Heart left ventricle (tissue), 13 donors: Measurements from ENCODE around the gene CCSER1.

Experiments used
- POLR2A ChIP-seq, 2 donors: fragments of 450-650 bp; IDR thresholded peaks; one replicate each; pipeline ENCODE4 v1.6.1; 2017; ENCODE audit warnings: antibody characterized with exemption in 2 of 2, mild to moderate bottlenecking in 2 of 2, moderate library complexity in 2 of 2
- TF ChIP-seq, protein P1 (sequence below), 12 donors: fragments of 200-600 bp; sonication (generic) in 4 of 12; IDR thresholded peaks; one replicate each; pipeline versions ENCODE4 v1.5.0 to v1.8.0; 2018 to 2022; ENCODE audit warnings: antibody characterized with exemption in 12 of 12, mild to moderate bottlenecking in 5 of 12
- donor health status: ischemic (EF 13 %, LVEDD 7.1; RV severe dilation, severe dysfunction).
- donor health status: DM: no; HTN: yes; CAD: no.
- donor health status: DM: no; HTN: no; CAD: no.
- donor health status: ischemic (EF 25% LVEDD 6.9; RV normal size, moderate dysfunction).
- donor health status: ischemic (EF 25% LVEDD 5.7; RV mildly dilated, moderate dysfunction).
- donor health status: ischemic (EF 35%, LVEDD 5.7; RV mildly dilated, moderate dysfunction).
- donor health status: nonischemic (EF 11% LVEDD 7.7; RV severe dilation, severe dysfunction).
- donor health status: DM: yes; HTN: yes; CAD: no.
- donor health status: PGD.
- donor health status: ischemic (EF 29% LVEDD 5.4; RV normal size, mild dysfunction).
- donor health status: nonischemic (EF 23%, LVEDD 6.1; RV moderate dilation, normal function).

DNA sequence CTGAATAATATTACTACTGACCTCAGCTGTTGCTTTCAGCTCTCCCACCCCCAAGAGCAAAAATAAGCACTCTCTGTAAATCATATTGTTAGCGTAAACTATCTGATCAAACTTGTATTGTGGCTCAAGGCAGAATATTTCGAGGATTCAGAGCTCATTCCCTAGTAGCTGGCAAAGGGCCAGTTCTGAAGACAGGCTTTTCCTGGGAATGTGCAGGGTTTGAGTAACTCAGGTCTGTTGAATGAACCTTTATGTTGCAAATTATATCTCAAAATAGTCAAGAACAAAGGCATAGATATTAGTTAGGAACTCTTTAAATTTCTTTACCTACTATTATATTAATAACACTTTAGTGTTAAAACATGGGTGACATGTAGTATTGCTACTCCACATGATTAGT, 454.9 kb downstream of the CCSER1 start:
- TF ChIP-seq, protein P1, sequence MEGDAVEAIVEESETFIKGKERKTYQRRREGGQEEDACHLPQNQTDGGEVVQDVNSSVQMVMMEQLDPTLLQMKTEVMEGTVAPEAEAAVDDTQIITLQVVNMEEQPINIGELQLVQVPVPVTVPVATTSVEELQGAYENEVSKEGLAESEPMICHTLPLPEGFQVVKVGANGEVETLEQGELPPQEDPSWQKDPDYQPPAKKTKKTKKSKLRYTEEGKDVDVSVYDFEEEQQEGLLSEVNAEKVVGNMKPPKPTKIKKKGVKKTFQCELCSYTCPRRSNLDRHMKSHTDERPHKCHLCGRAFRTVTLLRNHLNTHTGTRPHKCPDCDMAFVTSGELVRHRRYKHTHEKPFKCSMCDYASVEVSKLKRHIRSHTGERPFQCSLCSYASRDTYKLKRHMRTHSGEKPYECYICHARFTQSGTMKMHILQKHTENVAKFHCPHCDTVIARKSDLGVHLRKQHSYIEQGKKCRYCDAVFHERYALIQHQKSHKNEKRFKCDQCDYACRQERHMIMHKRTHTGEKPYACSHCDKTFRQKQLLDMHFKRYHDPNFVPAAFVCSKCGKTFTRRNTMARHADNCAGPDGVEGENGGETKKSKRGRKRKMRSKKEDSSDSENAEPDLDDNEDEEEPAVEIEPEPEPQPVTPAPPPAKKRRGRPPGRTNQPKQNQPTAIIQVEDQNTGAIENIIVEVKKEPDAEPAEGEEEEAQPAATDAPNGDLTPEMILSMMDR (IDR thresholded peaks at IDR 0.05): no peak
- no peak for TF ChIP-seq POLR2A (IDR thresholded peaks at IDR 0.05)
